ENCODE measurements around the gene DYTN.

- TF ChIP-seq CTCF (IDR thresholded peaks at IDR 0.05; ENCODE audit: low read depth, low read length): no peak
- no peak for TF ChIP-seq EZH2phosphoT487 (IDR thresholded peaks at IDR 0.05; ENCODE audit: low read depth)
These were observed 47.5 kb downstream of the DYTN start for GRCh38 chr2:206670531-206671319.
